GM23338 (cell line): Measurements from ENCODE around the gene OCIAD1.

ENCODE experiments used
- CREB1 ChIP-seq: fragments of 250-450 bp; sonication (Bioruptor Pico); IDR thresholded peaks from 2 replicates; pipeline ENCODE4 v1.5.0; 2020; ENCODE audit warnings: low read depth, mild to moderate bottlenecking, moderate library complexity
- EZH2 ChIP-seq: fragments of 200-600 bp; sonication (generic); IDR thresholded peaks from one replicate; pipeline ENCODE4 v1.8.0; 2017; ENCODE audit warnings: antibody characterized with exemption, mild to moderate bottlenecking, low read depth; ENCODE audit not compliant: unreplicated experiment
- EZH2phosphoT487 ChIP-seq: fragments of 200-600 bp; sonication (generic); IDR thresholded peaks from one replicate; pipeline ENCODE4 v1.8.1; 2018; ENCODE audit warnings: antibody characterized with exemption; ENCODE audit not compliant: unreplicated experiment
- POLR2AphosphoS5 ChIP-seq: IDR thresholded peaks from 2 replicates; pipeline ENCODE4 v1.6.1; 2016; ENCODE audit warnings: antibody characterized with exemption, low read depth
- TF ChIP-seq, protein P1 (sequence below), 2 experiments: fragments of 200-600 bp in 1 of 2; sonication (generic) in 1 of 2; conservative IDR thresholded peaks; 2 replicates each; pipeline versions ENCODE4 v1.5.1 to v1.6.1; 2016 to 2017; ENCODE audit warnings: antibody characterized with exemption in 2 of 2, low read depth in 2 of 2, mild to moderate bottlenecking in 2 of 2, moderate library complexity in 1 of 2
- TF ChIP-seq, protein P2 (sequence below): IDR thresholded peaks from 2 replicates; pipeline ENCODE4 v1.6.1; 2016; ENCODE audit warnings: antibody characterized with exemption
- TF ChIP-seq, protein P3 (sequence below): IDR thresholded peaks from one replicate; pipeline ENCODE4 v1.6.1; 2018; ENCODE audit warnings: antibody characterized with exemption; ENCODE audit not compliant: unreplicated experiment

DNA sequence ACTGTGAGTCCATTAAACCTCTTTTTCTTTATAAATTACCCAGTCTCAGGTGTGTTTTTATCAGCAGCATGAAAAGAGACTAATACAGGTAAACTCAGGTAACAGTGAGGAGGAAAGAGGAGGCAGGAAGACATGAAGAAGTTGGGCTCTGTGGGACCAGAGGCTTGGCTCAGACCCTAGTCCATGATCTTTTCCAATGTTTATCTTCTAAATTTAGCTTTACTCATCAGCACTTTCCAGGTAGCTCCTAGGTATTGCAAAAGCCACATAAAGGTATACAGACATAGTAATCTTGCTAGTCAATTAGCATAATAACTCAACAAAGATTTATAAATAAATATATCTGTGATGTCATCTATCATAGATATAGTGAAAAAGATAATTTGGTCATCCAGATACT lies 39.6 kb upstream of the OCIAD1 start:
- TF ChIP-seq, protein P1, sequence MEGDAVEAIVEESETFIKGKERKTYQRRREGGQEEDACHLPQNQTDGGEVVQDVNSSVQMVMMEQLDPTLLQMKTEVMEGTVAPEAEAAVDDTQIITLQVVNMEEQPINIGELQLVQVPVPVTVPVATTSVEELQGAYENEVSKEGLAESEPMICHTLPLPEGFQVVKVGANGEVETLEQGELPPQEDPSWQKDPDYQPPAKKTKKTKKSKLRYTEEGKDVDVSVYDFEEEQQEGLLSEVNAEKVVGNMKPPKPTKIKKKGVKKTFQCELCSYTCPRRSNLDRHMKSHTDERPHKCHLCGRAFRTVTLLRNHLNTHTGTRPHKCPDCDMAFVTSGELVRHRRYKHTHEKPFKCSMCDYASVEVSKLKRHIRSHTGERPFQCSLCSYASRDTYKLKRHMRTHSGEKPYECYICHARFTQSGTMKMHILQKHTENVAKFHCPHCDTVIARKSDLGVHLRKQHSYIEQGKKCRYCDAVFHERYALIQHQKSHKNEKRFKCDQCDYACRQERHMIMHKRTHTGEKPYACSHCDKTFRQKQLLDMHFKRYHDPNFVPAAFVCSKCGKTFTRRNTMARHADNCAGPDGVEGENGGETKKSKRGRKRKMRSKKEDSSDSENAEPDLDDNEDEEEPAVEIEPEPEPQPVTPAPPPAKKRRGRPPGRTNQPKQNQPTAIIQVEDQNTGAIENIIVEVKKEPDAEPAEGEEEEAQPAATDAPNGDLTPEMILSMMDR (conservative IDR thresholded peaks at IDR 0.05; ENCODE audit: low read depth in 2 of 2): no peak
- TF ChIP-seq CREB1 (CRISPR knock-in tag): no peak
- no peak for TF ChIP-seq EZH2phosphoT487
- TF ChIP-seq POLR2AphosphoS5: no peak
- TF ChIP-seq, protein P2, sequence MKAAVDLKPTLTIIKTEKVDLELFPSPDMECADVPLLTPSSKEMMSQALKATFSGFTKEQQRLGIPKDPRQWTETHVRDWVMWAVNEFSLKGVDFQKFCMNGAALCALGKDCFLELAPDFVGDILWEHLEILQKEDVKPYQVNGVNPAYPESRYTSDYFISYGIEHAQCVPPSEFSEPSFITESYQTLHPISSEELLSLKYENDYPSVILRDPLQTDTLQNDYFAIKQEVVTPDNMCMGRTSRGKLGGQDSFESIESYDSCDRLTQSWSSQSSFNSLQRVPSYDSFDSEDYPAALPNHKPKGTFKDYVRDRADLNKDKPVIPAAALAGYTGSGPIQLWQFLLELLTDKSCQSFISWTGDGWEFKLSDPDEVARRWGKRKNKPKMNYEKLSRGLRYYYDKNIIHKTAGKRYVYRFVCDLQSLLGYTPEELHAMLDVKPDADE: no peak
- TF ChIP-seq EZH2: no peak
- TF ChIP-seq, protein P3, sequence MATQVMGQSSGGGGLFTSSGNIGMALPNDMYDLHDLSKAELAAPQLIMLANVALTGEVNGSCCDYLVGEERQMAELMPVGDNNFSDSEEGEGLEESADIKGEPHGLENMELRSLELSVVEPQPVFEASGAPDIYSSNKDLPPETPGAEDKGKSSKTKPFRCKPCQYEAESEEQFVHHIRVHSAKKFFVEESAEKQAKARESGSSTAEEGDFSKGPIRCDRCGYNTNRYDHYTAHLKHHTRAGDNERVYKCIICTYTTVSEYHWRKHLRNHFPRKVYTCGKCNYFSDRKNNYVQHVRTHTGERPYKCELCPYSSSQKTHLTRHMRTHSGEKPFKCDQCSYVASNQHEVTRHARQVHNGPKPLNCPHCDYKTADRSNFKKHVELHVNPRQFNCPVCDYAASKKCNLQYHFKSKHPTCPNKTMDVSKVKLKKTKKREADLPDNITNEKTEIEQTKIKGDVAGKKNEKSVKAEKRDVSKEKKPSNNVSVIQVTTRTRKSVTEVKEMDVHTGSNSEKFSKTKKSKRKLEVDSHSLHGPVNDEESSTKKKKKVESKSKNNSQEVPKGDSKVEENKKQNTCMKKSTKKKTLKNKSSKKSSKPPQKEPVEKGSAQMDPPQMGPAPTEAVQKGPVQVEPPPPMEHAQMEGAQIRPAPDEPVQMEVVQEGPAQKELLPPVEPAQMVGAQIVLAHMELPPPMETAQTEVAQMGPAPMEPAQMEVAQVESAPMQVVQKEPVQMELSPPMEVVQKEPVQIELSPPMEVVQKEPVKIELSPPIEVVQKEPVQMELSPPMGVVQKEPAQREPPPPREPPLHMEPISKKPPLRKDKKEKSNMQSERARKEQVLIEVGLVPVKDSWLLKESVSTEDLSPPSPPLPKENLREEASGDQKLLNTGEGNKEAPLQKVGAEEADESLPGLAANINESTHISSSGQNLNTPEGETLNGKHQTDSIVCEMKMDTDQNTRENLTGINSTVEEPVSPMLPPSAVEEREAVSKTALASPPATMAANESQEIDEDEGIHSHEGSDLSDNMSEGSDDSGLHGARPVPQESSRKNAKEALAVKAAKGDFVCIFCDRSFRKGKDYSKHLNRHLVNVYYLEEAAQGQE: no peak
